DMS153 treated with DMSO at 0.1 percent for 48 hours (cell line): ENCODE measurements around the gene COL6A5.

Experiments
- DNase-seq: peaks from one replicate; lab custom pipeline; 2025; ENCODE audit not compliant: unreplicated experiment; lab: John Stamatoyannopoulos, UW

Gene COL6A5

DNA sequence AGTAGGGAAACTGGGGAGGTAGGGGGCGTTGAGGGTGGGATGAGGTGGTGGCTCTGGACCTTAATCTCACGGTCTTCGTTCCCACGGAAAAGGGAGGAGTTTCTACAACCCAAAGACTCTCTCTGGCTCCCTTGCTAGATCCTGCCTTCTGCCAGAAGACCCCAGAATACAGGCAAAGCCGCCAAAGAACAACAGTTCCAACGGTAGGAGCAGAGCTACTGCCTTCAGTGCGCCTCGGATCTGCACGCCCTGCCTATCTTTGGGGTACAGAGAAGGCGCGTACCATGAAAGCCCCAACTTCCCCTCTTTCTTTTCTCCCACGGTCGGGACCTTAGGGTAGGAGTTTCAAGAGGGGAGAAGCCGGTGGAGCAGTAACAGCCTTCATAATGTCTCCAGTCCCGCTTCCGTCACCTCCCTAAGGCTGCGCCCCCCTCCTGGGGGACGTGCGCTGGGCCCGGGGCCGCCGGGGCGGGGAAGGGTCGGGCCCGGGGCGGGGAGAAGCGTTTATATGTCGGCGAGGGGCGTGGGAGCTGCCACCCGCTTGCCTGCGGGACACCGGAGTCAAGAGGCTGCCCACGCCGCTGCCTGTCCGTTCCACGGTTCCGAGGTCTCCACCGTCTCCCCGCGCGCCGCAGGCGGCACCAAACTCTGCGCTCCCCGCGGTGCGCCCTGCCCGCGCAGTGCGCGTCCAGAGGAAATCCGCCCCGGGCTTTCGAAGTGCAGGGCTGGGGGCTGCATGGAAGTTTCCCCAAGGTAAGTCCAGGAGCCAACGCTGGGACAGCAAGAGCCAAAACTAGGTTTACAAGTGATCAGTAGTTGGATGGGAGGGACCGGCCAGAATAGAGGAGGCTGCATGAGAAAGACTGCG is 171.4 kb downstream of the COL6A5 start, which contains the start of gene COL6A6:
Gene COL6A6, plus strand, starts transcription at position 533 of the 868 bp plus-strand sequence. CDS start 43,188 bp downstream, outside the sequence.
- no peak for DNase-seq

DNA sequence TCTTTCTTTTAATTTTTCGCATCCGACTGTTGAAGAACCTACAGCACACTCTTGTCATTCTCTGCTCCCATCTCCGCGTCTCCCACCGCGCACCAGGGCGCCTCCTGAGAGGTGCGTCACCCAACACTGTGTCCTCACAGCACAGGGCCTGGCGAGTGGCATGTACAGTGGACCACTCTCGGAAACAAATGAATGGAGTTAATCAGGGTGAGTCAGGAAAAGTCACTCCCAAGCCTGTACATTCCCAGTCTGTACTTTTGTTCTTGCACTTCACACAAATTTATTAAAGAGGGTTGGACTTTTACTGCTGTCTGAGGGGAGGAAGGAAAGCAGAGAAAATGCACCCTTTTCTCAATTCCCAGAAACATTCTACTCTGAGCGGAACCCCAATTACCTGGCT is 172.1 kb downstream of the COL6A5 start:
- no peak for DNase-seq

DNA sequence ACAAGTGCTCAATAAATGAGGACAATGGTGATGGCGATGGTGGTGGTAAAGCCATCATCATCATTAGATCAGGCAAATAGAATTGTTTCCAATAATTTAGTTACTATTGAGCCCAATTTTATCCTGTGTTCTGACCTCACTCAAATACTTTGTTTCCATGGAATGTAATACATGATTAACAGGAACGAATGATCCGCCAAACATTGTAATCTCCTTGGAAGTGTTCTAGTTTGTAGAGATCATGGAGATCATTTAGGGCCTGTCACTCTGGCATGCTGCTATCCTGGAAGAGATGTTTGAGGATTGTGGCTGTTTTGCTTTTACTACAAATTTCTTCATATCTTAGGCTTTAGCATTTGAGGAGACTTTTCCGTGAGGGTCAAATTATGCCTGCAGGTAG is 174.3 kb downstream of the COL6A5 start:
- DNase-seq: no peak

DNA sequence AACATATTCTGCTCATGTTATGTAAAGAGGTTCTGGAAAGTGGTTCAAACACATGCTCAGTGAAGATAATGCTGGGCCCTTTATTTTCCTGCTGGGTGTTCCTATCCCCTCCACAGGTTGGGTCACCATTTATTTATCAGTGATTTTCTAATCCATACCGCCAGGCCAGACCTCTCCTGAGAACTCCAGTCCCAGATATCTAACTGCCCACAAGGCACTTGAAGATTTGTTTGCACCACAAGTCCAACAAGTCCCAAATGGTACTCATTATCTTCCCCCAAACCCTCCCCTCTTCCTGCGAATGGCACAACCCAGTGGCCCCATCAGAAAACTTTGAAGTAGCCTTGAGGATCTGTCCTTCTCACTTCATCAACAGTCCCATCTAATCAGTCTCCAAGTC is 176.9 kb downstream of the COL6A5 start:
- DNase-seq: no peak

- no peak for DNase-seq
Measured at GRCh38 chr3:130527426-130527825, 182.0 kb downstream of the COL6A5 start.

- no peak for DNase-seq
Measured at GRCh38 chr3:130528120-130528519, 182.6 kb downstream of the COL6A5 start.

GRCh38 chr3:130529486-130530215 is 184.2 kb downstream of the COL6A5 start:
- no peak for DNase-seq

DNA sequence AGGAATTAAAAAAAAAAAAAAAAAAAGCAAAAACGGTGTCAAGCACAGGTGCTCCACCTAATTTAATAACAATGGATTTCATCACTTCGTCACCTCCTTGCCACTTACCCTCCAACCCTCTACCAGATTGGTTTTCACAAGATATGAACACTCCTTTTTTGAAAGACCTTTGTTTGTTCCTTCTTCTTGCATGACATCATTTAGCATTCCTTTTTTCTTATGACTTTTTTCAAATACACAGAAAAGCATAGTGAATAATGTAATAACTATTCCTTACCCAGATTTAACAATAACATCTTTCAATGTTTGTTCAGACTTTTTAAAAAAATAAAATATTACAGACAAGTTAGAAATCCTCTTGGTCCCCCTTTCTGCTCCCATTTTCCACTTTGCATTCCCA is 187.8 kb downstream of the COL6A5 start:
- DNase-seq: no peak
